GM18517 (cell line): ENCODE results near the gene GPC5.
A peak's percentile ranks its signal among the peaks of the same experiment; 100 is the strongest.

Experiments
- ATAC-seq: cut with Tn5 transposase; IDR thresholded peaks from one replicate; pipeline ENCODE4 v1.9.1; 2021; ENCODE audit warnings: mild to moderate bottlenecking, moderate library complexity; ENCODE audit not compliant: unreplicated experiment

The GPC5 gene

GRCh38 chr13:92122186-92122853, 723.9 kb downstream of the GPC5 start:
- ATAC-seq, result no peak

DNA sequence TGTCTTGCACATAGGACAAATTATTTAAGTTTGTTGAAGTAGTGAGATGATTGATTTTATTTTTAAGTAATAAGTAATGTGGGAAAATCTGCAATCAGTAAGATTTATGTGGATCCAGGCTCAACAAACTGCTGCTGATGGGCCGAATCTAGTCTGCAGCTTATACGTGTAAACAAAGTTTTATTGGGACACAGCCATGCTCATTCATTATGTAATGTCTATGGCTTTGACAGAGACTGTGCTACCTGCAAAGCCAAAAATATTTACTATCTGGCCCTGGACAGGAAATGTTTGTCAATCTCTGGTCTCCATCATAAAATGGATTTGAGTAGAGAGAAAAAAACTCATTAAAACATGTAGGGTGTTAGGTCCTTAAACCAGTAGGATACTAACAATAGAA, 728.0 kb downstream of the GPC5 start:
- ATAC-seq, result no peak

DNA sequence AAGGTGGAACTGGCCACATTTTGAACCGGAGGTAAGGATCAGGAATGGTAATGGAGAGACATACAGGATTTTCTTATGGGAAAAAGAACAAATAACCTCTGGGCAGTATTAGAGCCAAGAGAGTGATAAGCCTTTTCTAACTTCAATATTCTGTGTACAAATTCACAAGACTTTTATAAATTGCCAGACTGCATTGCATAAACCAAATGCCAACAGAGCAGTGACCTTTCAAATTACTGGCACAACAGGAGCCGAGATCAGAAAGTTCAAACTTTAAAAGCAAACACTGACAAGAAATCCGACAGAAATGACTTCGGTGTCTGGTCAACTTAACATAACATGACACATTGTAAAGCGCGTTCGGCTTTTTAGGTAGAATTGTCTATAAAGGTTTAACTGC, 737.1 kb downstream of the GPC5 start:
- ATAC-seq, result no peak

DNA sequence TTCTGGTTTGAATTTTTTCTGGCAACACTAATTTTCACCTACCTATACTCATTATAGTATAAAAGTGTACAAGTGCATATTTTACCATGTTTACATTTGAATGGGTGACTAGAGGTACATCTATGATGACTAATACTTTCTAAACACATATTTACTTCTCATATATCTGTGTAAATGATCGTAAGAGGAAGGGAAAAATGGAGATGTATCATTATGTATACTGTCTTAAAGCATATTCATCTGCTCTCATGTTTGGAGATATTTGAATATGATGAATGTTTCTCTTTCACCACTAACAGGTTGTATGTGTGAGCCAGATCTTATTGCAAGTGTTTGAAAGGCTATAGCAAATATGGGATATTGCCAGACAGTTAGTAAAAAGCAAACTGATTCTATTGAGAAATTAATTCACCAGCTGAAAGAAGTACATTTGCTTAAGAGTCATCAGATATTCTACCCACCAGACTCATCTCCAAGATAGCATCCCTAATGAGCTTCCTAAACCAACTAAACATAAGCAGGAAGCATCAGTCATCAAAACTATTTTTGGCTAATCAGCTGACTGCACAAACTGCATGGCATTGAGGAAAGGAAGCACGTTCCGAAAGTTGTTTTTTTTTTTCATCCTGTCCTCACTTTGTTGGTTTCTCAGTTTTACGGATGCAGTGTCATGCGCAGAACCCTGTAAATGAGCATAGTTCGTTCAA, 738.2 kb downstream of the GPC5 start:
- ATAC-seq, result no peak

DNA sequence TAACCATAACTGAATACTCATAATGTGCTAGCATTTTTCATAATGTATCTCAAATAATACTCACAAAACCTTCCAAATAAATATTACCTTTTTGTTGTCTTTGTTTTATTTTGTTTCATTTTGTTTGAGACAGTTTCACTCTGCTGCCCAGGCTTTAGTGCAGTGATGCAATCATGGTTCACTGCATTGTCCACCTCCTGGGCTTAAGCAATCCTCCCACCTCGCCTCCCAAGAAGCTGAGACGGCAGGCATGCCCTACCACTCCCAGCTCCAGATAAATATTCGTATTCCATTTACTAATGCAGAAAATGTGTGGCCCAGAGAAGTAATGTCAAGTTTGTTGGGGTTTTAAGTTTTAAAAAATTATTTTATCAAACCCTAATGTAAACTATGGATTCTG, 739.1 kb downstream of the GPC5 start:
- ATAC-seq, result no peak

GRCh38 chr13:92143766-92144165, 745.3 kb downstream of the GPC5 start:
- no peak for ATAC-seq

DNA sequence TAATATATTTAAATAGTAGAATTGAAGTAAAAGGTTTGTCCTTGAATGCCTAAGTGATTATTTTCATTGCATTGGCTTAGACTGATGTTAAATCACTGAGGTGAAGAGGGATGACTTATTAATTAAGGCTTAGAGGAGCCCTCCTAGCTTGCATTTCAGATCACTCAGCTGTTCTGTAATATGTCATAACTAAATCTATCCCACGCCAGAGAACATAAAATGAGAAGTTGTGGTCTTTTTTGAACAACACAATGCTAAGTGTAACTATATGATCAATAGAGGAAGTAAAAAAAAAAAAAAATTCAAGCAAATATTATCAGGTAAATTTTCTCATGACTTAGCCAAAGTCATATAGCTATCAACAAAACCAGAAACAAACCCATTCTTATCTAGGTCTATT, 752.2 kb downstream of the GPC5 start:
- ATAC-seq, result no peak

DNA sequence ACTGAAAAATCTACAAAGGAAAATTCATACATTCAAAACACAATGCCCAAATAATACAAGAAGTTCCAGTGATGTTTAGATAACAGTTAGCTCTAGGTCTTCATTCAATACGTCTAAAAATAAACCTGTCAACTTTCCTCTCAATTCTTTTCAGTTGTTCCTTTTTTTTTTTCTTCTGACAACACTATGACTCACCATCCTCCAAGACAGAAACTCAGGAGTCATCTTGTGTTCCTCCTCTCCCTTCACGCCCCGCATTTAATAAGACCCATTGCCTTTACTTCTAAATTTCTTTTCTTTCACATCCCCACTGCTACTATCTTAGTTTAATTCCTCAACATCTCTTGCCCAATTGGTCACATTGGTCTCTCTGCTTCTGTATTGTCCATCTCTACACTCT, 759.9 kb downstream of the GPC5 start:
- no peak for ATAC-seq

DNA sequence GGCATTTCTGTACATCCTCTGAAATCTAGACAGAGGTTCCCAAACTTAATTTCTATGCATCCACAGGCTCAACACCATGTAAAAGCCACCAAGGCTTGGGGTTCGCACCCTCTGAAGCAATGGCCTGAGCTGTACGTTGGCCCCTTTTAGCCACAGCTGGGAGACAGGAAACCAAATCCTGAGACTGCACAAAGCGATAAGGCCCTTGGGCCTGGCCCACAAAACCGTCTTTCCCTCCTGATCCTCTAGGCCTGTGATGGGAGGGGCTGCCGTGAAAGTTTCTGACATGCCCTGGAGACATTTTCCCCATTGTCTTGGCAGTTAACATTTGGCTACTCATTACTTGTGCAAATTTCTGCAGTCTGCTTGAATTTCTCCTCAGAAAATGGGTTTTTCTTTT, 766.4 kb downstream of the GPC5 start:
- no peak for ATAC-seq

- no peak for ATAC-seq
Observed at GRCh38 chr13:92172191-92172590, 773.8 kb downstream of the GPC5 start.

DNA sequence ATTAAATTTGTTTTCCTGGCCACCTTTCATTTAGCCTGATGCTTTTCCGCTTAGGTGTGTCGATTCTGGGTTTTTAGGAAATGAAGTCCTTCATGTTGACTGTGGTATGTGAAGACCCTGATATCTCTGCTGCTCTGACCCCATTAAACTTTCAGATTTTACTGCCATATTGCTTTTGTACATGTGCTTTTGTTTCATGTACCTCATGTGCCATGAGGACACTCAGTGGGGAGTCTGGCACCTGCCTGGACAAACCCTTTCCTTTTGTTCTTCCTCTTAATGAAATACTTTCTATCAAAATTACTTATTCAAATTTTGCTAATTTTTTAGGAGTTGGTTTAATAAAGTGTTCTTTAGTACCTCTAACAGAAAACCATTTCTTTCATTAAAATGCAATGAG, 774.8 kb downstream of the GPC5 start:
- ATAC-seq, result no peak

- no peak for ATAC-seq
Observed at GRCh38 chr13:92175330-92175729, 776.9 kb downstream of the GPC5 start.

- no peak for ATAC-seq
Observed at GRCh38 chr13:92177966-92178365, 779.5 kb downstream of the GPC5 start.

GRCh38 chr13:92179223-92179622, 780.8 kb downstream of the GPC5 start:
- no peak for ATAC-seq

GRCh38 chr13:92187378-92187989, 789.1 kb downstream of the GPC5 start:
- peak; percentile 82 for ATAC-seq

- no peak for ATAC-seq
Observed at GRCh38 chr13:92188574-92188973, 790.2 kb downstream of the GPC5 start.

GRCh38 chr13:92196591-92197256, 798.3 kb downstream of the GPC5 start:
- ATAC-seq, result no peak

DNA sequence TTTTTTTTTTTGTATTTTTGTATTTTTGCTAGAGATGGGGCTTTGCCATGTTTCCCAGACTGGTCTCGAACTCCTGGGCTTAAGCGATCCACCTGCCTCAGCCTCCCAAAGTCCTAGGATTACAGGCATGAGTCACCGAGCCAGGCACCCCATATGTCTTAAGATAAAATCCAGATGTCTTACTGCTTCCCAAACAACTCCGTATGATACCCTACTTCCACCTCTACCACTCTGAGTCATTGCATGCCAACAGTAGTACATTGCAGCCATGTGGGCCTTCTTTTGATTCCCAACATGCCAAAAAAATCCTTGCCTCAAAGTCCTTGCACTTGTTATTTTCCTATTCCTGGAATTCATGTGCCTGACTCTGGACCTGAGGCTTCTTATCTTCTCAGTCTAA, 799.2 kb downstream of the GPC5 start:
- ATAC-seq, result no peak

GRCh38 chr13:92218615-92219014, 820.2 kb downstream of the GPC5 start:
- ATAC-seq, result no peak

- ATAC-seq, result no peak
Observed at GRCh38 chr13:92221916-92222315, 823.5 kb downstream of the GPC5 start.

- no peak for ATAC-seq
Observed at GRCh38 chr13:92224052-92224821, 825.8 kb downstream of the GPC5 start.
